Activated T-cell treated with anti-CD3 and anti-CD28 coated beads, Interleukin-2, amount 50 U/mL, for 4 hours (primary cell): ENCODE data around the gene CYP2W1. TPM values are rescaled to one million over a fixed set of nuclear protein-coding genes. Genes with fewer than 3 reads are reported as not detected.

Source experiments
- ATAC-seq, 2 donors: fragments of 200-7000 bp; cut with Tn5 transposase; one replicate each; pipeline ENCODE4 v1.10.0; 2021
- DNase-seq: peaks from one replicate; pipeline ENCODE4 v3.0.0-alpha.2; 2020
- H3K27me3 Mint-ChIP-seq: one replicate; pipeline ENCODE4 v1.8.0; 2021; ENCODE audit warnings: low read depth, mixed read lengths
- H3K36me3 Mint-ChIP-seq: one replicate; pipeline ENCODE4 v1.8.0; 2022; ENCODE audit warnings: mixed read lengths; ENCODE audit not compliant: insufficient read depth
- H3K4me1 Mint-ChIP-seq: one replicate; pipeline ENCODE4 v1.8.0; 2021; ENCODE audit warnings: low read depth, mixed read lengths
- H3K4me3 Mint-ChIP-seq: one replicate; pipeline ENCODE4 v1.8.0; 2021; ENCODE audit warnings: mild to moderate bottlenecking, moderate library complexity, mixed read lengths
- H3K9me3 Mint-ChIP-seq: one replicate; pipeline ENCODE4 v1.8.0; 2021; ENCODE audit warnings: mixed read lengths
- total RNA-seq, 3 donors: library from RNA; stranded (reverse); gene quantifications; one replicate each; pipeline ENCODE4 v1.2.1, GENCODE V29; 2021

Gene CYP2W1
- total RNA-seq, 3 donors from 2014 or later: not detected

DNA sequence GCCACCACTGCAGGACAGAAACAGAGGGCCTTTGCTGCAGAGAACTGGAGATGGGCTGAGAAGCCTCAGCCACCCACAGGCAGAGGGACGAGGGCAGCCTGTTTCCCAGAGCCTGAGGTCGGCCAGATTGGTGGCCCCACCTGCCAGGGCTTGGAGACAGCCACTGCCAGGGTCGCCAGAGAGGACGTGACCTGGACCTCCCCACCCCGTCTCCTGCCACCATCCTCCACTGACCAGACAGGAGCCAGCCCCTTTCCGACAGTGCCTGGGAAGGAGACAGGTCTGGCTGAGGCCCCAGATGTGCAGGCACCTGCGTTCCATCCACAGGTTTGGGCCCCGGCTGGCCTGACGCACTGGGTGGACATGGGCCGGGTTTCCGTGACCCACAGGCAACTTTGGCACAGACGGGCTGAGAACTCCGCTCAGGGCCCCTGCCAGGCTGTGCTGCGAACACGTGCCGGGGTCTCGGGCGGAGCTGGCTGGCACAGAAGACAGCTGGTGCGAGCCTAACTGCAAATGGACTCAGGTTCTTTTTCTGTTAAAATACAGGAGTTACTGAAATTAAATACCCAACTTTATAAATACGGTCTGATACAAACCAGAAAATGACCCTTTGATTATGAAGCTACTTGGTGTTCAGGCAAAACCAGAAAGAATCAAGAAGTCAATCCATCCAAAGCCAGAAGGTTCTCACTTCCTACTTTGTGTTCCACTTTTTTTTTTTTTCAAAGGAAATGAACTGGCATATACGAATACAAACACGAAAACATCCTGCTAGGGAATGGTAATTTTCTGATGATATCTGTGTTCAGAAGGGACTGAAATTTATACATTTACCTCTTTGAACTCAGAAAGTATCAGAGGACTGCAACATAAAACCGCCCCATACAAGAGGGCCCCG is 14.5 kb upstream of the CYP2W1 start:
- H3K9me3 Mint-ChIP-seq: no peaks in the 10 kb centered on the region
- no peak overlapping the region for H3K4me3 Mint-ChIP-seq
- H3K27me3 Mint-ChIP-seq: no peaks in the 10 kb centered on the region
- H3K36me3 Mint-ChIP-seq: peaks cover 24% of the 10 kb centered on the region
- no peak for DNase-seq
- peaks cover 42% of the 10 kb centered on the region for H3K4me1 Mint-ChIP-seq
- no peak for ATAC-seq

DNA sequence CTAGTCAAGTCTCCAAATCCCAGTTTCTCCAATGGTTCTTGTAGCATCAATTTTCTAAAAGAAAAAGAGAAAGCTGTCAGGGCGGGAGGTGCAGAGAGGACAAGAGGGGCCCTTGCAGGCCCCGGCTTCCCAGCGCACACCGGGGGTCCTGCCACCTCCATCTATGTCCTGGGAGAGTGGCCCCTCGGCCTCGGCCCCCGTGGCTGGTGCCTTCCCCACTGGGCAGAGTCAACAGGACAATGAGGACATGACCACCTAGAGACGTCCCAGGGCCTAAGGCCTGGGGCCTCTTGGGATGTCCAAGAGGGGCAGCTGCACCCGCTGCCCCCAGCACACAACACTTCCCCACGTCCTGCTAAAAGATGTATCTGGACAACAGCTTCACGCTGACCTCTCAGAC is 13.6 kb upstream of the CYP2W1 start:
- ATAC-seq (no peak), DNase-seq (no peak)
- Mint-ChIP-seq H3K36me3 (peaks cover 24% of the 10 kb centered on the region), H3K4me1 (peaks cover 43% of the 10 kb centered on the region), H3K4me3 (no peak overlapping the region), H3K9me3 (no peaks in the 10 kb centered on the region), H3K27me3 (no peaks in the 10 kb centered on the region)

DNA sequence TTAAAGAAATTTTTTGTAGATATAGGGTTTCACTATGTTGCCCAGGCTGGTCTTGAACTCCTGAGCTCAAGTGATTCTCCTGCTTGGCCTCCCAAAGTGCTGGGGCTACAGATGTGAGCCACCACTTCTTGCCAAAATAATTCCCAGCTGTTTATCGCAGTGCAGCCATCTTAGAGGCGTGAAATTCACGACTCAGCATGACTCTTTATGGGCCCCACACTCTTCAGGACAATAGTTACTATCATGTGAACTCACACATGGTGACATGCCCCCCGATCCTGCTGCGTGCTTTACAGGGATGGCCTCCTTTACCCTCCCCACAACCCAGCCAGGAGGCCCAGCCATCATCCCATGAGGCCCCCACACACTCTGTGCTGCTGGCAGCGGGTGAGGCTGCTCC is 12.2 kb upstream of the CYP2W1 start:
- no peak overlapping the region for H3K4me3 Mint-ChIP-seq
- peaks cover 24% of the 10 kb centered on the region for H3K36me3 Mint-ChIP-seq
- H3K9me3 Mint-ChIP-seq: no peaks in the 10 kb centered on the region
- H3K27me3 Mint-ChIP-seq: no peaks in the 10 kb centered on the region
- DNase-seq (no peak), ATAC-seq (no peak)
- H3K4me1 Mint-ChIP-seq: peaks cover 37% of the 10 kb centered on the region

DNA sequence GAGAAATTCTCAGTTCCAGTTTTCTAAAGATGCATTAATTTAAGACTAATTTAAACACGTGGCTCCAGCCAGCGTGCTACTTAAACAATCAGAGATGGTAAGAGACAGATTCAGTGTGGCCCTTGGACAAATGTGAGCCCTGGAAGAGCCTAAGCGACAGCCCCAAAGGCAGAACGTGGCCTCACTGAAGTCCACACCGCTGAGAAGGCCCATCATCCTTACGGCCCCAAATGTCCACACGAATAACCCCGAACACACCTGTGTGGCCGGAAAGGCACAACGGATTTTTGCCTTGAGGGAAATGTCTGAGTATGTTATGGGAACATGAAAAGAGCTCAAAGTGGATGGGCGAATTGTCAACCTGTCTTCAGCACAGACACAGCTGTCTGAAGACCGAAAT is 10.9 kb upstream of the CYP2W1 start:
- H3K36me3 Mint-ChIP-seq: peaks cover 21% of the 10 kb centered on the region
- no peak overlapping the region for H3K4me3 Mint-ChIP-seq
- H3K27me3 Mint-ChIP-seq: no peaks in the 10 kb centered on the region
- DNase-seq (no peak), ATAC-seq (no peak)
- H3K9me3 Mint-ChIP-seq: no peaks in the 10 kb centered on the region
- H3K4me1 Mint-ChIP-seq: peaks cover 33% of the 10 kb centered on the region

DNA sequence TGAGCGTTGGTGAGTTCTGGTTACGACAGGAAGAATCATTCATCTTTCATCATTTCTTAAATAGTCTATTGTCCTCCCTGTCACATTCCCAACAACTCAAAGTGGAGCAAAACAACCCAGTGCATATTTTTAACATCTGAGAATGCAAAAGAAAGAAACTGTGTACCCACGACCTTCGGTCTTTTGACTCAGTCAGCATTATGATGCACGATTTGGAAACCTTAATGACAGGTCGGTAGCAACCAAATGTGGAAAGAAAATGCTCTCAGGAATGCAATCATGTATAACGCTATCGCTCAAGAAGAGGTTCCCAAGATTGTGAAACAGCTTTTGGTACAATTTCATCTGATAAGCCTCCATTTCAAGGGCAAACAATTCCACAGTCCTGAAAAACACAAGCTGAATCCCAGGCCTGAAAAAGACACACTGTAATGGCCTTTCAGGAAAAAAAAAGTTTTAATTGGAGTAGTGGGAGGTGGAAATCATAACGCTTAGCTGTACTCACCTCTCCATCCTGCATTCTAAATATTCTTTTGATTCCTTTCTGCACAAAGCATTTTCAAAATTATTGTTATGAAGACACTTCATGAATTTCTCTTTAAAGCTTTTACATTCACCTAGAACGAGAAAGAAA is 10.2 kb upstream of the CYP2W1 start:
- ATAC-seq (no peak), DNase-seq (no peak)
- H3K9me3 Mint-ChIP-seq: no peaks in the 10 kb centered on the region
- H3K36me3 Mint-ChIP-seq: peaks cover 16% of the 10 kb centered on the region
- no peaks in the 10 kb centered on the region for H3K27me3 Mint-ChIP-seq
- H3K4me1 Mint-ChIP-seq: peaks cover 31% of the 10 kb centered on the region
- peak overlapping the region; percentile 70 for H3K4me3 Mint-ChIP-seq

DNA sequence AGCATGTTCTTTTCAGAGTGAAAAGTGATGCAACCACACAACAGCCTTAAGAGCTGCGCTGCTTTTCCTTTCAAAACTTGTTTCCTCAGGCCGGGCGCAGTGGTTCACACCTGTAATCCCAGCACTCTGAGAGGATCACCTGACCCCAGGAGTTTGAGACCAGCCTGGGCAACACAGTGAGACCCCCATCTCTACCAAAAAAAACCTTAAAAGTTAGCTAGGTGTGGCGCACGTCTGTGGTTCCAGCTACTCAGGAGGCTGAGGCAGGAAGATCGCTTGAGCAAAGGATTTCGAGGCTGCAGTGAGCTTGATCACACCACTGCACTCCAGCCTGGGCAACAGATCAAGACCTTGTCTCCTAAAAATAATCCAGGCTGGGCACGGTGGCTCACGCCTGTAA is 9.7 kb upstream of the CYP2W1 start:
- peaks cover 31% of the 10 kb centered on the region for H3K4me1 Mint-ChIP-seq

DNA sequence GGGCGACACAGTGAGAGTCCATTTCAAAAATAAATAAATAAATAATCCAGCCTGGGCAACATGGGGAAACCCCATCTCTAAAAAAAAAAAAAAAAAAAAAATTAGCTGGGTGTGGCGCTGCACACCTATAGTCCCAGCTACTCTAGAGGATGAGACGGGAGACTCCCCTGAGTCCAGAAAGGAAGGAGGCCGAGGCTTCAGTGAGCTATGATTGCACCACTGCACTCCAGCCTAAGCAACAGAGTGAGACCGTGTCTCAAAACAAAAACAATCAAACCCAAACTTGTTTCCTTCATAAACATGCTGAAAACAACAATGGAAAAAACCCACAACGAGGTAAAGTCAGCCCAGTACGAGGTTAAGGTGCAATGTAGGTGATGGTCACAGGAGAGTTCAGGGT is 8.8 kb upstream of the CYP2W1 start:
- Mint-ChIP-seq H3K27me3 (no peaks in the 10 kb centered on the region), H3K4me1 (peaks cover 31% of the 10 kb centered on the region), H3K9me3 (no peaks in the 10 kb centered on the region)

More for the DNA sequence above, 9.7 kb upstream of the CYP2W1 start:
- Mint-ChIP-seq H3K4me3 (peak overlapping the region; percentile 70), H3K9me3 (no peaks in the 10 kb centered on the region), H3K36me3 (peaks cover 13% of the 10 kb centered on the region), H3K27me3 (no peaks in the 10 kb centered on the region)
- no peak for ATAC-seq
- no peak for DNase-seq

DNA sequence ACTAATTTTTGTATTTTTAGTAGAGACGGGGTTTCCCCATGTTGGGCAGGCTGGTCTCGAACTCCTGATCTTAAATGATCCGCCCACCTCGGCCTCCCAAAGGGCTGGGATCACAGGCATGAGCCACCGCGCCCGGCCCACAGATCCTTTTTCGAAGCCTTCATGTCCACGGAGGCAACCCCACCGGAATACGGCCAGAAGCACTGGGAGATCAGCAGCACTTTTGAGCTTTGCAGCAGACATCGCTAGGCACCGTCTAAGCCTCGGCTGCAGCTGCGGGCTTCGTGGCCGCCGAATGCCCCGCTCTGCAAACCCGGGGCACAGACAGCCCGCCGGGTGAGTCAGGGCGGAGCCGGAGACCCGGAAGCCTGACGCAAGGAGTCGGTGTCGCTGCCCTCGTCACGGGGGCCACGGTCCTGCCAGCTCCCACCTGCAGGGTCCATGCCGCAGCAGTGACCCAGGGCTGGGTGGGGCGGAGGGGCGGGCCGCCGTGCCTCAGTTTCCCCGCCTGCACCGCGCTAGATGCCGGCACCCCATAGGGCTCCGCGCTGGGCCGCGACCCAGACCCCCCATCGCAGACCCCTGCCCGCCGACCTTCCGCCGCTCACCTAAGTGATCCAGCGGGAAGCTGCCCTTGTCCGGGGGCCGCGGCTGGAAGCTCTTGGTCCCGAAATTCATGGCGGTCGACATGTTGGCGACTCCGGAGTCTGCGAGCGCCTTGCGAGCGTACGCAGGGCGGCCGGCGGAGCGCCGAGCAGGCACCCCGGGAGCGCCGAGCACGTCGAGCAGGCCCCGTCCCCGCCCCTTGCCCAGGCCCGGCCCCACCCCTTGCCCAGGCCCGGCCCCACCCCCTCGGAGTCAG is 7.9 kb upstream of the CYP2W1 start, which contains the start of gene COX19:
Gene COX19 (minus strand): TSS at position 730 of the 862 bp plus-strand sequence. CDS start 40 bp downstream, at position 690.
- ATAC-seq (peak; percentile 93), DNase-seq (peak; percentile 86)
- Mint-ChIP-seq H3K9me3 (no peaks in the 10 kb centered on the region), H3K4me1 (peaks cover 31% of the 10 kb centered on the region), H3K27me3 (no peaks in the 10 kb centered on the region), H3K36me3 (peaks cover 13% of the 10 kb centered on the region), H3K4me3 (peak within 1 kb of the TSS; percentile 93)

More for the DNA sequence above, 8.8 kb upstream of the CYP2W1 start:
- ATAC-seq (no peak), DNase-seq (no peak)
- peak overlapping the region; percentile 93 for H3K4me3 Mint-ChIP-seq
- H3K36me3 Mint-ChIP-seq: peaks cover 13% of the 10 kb centered on the region

DNA sequence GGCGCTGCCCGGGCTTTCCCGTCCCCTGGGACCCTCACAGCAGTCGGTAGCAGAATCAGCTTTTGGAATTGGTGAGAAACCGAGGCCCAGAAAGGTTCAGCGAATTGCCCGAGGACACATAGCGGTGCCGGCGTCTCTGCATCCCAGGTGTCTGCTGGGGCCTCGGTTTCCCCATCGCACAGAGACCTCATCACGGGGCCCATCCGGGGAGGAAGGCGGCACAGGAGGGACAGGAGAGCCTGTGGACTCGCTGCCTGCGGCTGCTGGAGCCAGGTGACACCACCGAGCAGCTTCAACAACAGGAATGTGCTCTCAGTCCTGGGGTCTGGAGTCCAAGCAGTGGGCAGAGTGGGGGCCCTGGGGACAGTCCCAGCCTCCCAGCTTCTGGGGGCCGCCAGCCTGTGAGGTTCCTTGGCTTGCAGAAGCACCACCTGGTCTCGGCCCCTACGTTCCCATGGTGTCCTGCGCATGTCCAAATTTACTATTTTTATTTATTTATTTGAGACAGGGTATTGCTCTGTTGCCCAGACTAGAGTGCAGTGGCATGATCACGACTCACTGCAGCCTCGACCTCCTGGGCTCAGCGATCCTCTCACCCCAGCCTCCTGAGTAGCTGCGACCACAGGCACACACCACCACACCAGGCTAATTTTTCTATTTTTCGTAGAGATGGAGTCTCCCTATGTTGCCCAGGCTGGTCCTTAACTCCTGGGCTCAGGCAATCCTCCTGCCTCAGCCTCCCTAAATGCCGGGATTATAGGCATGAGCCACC is 7.1 kb upstream of the CYP2W1 start:
- DNase-seq: no peak
- no peak for ATAC-seq
- Mint-ChIP-seq H3K4me3 (peak overlapping the region; percentile 93), H3K4me1 (peaks cover 29% of the 10 kb centered on the region), H3K9me3 (no peaks in the 10 kb centered on the region), H3K27me3 (no peaks in the 10 kb centered on the region), H3K36me3 (peaks cover 12% of the 10 kb centered on the region)

DNA sequence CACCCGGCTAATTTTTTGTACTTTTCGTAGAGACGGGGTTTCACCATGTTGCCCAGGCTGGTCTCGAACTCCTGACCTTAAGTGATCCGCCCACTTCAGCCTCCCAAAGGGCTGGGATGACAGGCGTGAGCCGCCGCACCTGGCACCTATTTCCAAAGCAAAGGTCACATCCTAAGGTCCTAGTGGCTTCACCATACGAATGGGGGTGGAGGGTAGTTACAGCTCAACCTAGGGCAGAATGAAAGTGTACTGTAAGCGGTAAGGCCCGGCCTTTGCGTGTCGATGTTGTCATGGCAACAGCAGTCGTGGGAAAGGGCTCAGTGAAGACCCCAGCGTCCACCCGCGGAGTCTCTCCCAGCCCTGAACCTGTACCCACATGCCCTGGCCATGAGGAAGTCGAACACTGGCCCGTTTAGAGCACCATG is 6.1 kb upstream of the CYP2W1 start:
- no peaks in the 10 kb centered on the region for H3K9me3 Mint-ChIP-seq
- H3K36me3 Mint-ChIP-seq: peaks cover 6% of the 10 kb centered on the region
- H3K4me3 Mint-ChIP-seq: no peak overlapping the region
- no peak for ATAC-seq
- peaks cover 22% of the 10 kb centered on the region for H3K4me1 Mint-ChIP-seq
- no peak for DNase-seq
- H3K27me3 Mint-ChIP-seq: no peaks in the 10 kb centered on the region

DNA sequence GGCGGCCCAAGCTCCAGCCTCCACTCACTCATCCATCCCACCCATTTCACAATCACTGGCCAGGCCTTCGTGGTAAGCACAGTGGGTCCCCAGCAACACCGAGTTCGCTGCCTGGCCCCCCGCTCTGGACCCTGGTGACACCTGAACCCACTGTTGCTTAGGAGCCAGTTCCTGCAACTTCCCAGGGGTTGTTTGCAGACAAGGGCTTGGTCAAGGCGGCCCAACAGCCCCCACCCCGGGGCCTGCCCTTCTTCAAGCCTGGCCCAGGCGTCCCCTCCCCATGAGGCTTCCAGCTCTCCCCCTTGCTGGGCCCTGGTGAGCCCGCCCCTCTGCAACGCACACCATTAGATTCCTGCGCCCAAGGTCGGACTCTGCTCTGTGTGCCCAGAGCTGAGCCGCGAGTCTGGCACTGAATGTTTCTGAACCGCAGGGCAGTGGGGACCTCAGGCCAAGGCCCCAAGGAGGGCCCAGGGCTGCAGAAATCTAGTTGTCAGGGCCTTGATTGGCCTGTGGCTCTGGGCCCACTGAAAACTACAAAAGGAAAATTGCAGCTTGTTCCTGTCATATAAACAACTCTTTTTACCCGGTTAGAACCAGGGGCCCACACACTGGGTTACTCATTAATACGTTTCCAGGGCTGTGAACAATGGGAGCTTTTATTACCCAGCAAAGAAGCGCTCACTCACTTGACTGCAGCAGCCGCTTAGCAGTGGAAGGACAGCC is 5.5 kb upstream of the CYP2W1 start:
- H3K4me3 Mint-ChIP-seq: no peak overlapping the region
- ATAC-seq: no peak
- peaks cover 1% of the 10 kb centered on the region for H3K36me3 Mint-ChIP-seq
- no peak for DNase-seq
- peaks cover 17% of the 10 kb centered on the region for H3K4me1 Mint-ChIP-seq
- H3K9me3 Mint-ChIP-seq: no peaks in the 10 kb centered on the region
- no peaks in the 10 kb centered on the region for H3K27me3 Mint-ChIP-seq

DNA sequence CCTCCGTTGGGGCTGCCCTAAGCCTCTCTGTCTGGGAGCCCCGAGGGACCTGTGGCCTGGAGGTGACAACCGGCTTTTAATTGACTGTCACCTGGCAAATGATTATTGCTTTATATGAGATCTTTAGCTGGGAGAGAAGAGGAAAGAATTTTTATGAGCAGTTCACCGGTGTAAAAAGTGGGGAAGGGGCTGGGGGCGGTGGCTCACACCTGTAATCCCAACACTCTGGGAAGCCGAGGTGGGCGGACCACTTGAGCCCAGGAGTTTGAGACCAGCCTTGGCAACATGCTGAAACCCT is 5.0 kb upstream of the CYP2W1 start:
- no peak for ATAC-seq
- Mint-ChIP-seq H3K4me1 (peaks cover 11% of the 10 kb centered on the region), H3K9me3 (no peaks in the 10 kb centered on the region), H3K36me3 (no peaks in the 10 kb centered on the region), H3K4me3 (no peak overlapping the region), H3K27me3 (no peaks in the 10 kb centered on the region)
- DNase-seq: no peak

DNA sequence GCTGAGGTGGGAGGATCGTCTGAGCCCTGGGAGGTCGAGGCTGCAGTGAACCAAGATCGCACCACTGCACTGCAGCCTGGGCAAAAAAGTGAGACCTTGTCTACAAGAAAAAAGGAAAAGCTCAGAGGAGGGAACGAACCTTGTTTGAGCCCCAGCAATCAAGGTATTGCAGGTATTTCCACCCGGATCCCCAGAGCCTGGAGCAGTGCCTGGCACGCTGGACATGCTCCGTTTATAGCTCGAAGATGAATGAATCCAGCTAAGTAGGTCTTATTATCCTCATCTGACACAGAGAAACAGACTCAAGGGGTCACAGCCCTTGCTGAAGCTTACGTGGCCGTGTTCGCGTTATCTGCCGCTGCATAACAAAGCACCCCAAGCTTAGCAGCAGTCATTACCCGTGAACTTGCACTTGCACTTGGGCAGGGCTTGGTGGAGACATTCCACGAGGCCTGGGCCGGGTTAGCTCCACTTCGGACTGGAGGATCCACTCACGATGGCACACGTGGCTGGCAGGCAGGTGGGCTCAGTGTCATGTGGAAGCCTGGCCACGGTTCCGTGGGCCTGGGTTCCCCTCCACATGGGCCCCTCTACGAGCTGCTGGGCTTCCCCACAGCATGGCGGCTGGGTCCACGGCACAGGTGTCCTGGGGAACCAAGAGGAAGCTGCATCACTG is 4.4 kb upstream of the CYP2W1 start:
- Mint-ChIP-seq H3K4me3 (no peak overlapping the region), H3K4me1 (peaks cover 6% of the 10 kb centered on the region), H3K27me3 (no peaks in the 10 kb centered on the region), H3K9me3 (no peaks in the 10 kb centered on the region), H3K36me3 (no peaks in the 10 kb centered on the region)
- ATAC-seq (no peak), DNase-seq (no peak)
